HG02798 (cell line): ENCODE results near the gene TRAPPC3.

ENCODE experiments used
- ATAC-seq: cut with Tn5 transposase; IDR thresholded peaks from one replicate; pipeline ENCODE4 v1.9.1; 2021; ENCODE audit warnings: mild to moderate bottlenecking; ENCODE audit not compliant: unreplicated experiment, poor library complexity

Gene TRAPPC3

GRCh38 chr1:36154765-36155407, 5.6 kb upstream of the TRAPPC3 start:
- no peak for ATAC-seq

- no peak for ATAC-seq
Measured at GRCh38 chr1:36154335-36154734, 5.0 kb upstream of the TRAPPC3 start.

DNA sequence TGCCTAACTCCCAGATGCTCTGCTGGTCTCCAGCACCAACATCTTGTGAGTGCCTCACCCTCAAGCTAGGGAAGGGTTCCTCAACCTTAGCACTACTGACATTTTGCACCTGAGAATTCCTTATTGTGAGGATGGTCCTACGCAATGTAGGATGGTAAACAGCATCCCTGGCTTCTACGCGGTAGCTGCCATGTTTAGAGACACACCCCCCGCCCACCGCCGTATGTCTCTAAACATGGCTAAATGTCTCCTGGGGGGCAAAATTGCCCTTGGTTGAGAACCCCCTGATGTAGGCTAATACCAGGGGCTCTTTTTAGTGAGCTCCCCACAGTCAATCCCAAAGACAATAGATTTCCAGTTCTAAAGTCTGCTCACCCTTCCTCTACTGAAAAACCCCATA, 4.2 kb upstream of the TRAPPC3 start:
- ATAC-seq: no peak

- ATAC-seq: no peak
Measured at GRCh38 chr1:36151845-36152203, 2.5 kb upstream of the TRAPPC3 start.

DNA sequence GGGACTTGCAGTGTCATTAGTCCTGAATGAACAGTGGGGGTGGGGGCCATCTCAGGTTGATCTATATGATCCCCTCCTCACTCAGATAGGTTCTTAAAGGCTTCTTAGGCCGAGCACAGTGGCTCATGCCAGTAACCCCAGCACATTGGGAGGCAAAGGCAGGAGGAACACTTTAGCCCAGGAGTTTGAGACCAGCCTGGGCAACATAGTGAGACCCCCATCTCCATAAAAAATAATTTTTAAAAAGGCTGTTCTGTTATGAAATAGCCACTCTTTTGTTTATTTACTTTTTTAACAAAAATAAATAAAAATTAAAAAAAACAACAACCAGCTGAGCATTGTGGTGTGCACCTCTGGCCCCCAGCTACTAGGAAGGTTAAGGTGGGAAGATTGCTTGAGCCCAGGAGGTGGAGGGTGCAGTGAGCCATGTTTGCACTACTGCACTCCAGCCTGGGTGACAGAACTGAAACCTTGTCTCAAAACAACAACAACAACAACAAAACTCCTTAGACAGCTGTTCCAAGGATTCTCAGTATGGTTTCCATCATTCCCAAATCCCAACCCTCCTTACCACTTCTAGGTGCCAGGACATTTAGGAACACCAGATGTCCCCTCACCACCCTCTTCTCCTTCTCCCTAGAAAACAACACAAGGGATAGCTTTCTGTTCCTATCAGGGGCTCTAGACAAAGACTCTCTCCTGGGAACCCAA, 2.0 kb upstream of the TRAPPC3 start:
- ATAC-seq: no peak

DNA sequence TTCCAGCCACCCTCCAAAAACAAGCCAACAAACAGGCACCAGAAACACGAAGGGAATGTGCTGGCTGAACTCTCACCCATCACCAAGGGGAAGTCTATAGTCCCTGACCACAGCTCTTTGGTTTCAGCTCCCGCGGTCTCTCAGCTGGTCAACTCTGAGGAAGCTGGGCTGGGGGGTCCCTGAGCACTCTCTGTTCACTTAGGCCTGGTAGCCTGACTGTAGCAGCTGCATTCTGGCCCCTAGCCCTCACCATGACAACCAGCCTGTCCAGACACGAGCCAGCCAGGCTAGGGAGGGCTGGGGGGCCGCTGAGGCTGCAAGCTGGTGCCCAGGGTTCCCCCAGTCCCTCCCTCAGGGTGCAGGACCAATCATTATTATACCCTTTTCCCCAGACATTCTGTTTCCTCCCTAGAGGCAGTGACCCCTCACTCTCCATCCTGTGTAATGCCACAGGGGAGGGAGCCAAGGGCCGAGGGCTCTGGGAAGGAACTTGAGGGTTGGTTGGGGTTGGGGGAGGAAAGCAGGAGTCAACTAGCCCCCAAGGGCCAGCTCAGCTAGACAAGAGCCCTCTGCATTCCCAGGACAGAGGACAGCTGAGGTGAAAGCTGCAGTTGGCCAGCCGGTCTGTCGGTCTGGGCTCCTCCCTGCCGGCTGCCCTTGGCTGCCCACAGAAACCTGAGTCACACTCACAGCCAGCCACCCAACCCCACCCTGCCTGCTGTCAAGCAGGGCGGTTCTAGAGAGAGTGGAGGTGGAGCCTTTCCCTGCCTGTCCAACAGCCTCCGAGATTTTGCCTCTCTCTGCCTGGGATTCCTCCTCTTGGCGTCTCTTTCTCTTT, 1.2 kb upstream of the TRAPPC3 start:
- peak; percentile 48 for ATAC-seq

- ATAC-seq: no peak
Measured at GRCh38 chr1:36149973-36150295, 648 bp upstream of the TRAPPC3 start.

GRCh38 chr1:36148821-36149236, 457 bp downstream of the TRAPPC3 start:
- ATAC-seq: no peak

DNA sequence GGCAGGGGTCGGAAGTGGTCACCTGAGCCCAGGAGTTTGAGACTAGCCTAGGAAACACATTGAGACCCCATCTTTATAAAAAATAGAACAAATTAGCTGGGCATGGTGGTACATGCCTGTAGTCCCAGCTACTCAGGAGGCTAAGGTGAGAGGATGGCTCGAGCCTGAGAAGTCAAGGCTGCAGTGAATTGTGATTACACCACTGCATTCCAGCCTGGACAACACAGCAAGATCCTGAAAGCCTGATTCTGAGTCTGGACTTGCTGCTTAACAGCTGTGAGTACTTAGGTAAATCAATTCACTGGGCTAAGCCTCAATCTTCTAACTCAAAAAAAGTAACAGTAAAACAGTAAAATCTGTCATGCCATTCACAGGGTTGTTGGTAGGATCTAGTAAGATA, 4.9 kb downstream of the TRAPPC3 start:
- ATAC-seq: no peak

- ATAC-seq: peak; percentile 34
Measured at GRCh38 chr1:36143424-36143823, 5.9 kb downstream of the TRAPPC3 start.

GRCh38 chr1:36142121-36142520, 7.2 kb downstream of the TRAPPC3 start:
- ATAC-seq: no peak

DNA sequence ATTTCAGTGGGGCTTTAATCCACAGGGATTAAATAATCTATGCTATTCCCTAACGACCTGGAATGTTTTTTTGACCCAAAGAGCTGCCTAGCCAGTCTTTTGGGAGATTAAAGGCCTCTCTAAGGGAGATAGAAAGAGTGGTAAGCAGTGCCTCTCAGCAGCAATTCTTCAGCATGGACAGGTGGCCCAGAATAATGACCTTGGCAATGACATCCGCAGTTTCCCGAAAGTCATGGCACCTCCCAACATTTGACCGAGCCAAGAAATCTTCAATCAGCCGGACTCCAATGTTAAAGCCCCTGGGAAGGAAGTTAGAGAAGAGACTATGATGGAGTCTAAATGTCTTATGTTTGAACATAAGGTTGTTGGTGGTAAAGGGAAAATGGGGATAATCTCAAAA, 9.8 kb downstream of the TRAPPC3 start:
- ATAC-seq: no peak

GRCh38 chr1:36137776-36138175, 11.5 kb downstream of the TRAPPC3 start:
- no peak for ATAC-seq

- no peak for ATAC-seq
Measured at GRCh38 chr1:36137226-36137625, 12.1 kb downstream of the TRAPPC3 start.

GRCh38 chr1:36136535-36136934, 12.8 kb downstream of the TRAPPC3 start:
- ATAC-seq: no peak

DNA sequence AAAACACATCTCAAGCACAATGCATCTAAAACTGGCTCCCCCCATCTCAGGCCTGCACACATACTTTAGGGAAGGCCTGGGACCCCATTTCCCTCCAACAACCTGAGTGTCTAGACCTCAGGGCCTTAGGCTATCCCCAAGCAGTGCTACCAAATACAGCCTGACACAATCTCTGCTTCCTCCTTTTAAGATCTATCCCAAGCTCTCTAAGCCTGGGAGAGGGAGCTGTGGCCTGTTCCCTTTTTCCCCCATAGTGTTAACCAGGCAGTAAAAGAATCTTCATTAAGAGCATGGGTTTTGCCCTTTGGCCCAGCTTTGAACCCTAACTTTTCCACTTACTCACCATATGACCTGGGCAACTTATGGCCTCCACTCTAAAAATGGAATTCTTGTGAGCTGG, 13.5 kb downstream of the TRAPPC3 start:
- ATAC-seq: no peak

- ATAC-seq: no peak
Measured at GRCh38 chr1:36135330-36135667, 14.0 kb downstream of the TRAPPC3 start.

DNA sequence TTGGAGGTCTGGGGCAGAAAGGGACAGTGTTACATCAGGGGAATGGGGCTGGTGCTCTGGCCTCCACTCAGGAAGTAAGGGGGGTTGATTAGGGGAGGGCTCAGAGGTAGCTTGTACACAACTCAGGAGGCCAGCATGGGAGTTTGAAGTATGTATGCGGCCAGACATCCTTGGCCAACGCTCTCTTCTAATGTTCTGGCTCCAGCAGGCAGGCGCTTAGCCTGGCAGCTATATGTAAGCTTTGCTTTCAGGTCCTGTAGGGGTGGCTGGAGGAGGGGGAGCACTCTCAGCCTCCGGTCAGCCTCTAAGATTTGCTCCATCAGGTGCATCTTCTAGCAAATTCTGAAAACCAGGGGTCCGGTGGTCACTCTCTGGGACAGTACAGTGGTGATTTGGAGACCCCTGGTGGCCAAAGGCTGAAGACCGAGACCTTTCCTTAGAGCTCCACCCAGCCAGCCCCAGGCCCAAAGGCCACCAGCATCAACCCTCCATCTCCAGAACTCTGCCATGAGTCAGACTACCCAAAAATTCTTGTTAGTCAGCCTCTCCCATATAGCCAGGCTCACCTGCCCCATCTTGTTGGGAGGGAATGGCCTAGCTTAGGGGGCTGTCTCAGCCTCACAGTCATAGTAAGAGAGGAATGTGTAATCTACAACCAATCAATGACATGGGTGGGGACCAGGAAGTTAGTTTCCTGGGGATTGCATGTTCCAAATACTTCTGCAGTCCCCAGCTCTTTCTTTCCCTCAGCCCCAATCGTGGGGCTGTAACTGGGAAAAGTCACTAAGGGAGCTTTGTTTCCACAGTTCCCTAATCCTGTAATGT, 14.6 kb downstream of the TRAPPC3 start:
- ATAC-seq: no peak

- ATAC-seq: no peak
Measured at GRCh38 chr1:36134031-36134430, 15.3 kb downstream of the TRAPPC3 start.

DNA sequence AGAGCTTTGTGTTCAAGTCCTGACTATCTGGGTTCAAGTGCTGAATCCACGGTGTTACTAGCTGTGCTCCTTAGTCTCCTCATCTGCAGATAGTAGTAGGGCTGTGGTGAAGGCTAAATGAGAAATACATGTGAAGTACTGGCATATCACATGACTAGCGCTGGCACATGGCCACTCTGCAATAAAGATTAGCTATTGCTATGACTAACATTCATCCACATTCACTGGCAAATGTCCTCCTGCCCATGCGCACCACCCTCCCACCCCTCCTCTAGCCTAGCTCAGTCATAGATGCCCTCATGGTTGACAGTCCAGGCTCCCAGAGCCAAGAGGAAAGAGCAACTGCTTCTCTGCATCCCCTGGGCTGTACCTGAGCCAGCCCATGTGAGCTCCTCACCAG, 15.8 kb downstream of the TRAPPC3 start:
- ATAC-seq: no peak

DNA sequence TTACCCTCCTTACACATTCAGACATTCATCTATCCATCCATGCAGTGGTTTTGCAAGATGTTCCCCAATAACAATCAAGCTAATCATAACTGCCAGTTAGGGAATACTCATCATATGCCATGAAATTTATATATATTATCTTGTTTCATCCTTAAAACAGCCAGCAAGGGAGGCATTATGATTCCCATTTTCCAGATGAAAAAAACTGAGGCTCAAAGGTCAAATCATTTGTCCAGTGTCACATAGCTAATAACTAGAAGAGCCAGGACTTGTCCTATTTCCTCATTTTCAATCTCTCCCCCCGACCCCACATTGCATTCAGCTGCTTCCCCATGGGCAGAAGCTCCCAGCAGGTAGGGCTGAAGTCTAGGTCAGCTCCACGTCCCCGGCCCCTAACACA, 17.3 kb downstream of the TRAPPC3 start:
- ATAC-seq: no peak
